GM12891 (cell line): ENCODE measurements around the gene CHPF2.

ENCODE experiments used
- PAX5 ChIP-seq: IDR thresholded peaks from 2 replicates; pipeline ENCODE4 v1.6.1; 2011; ENCODE audit warnings: low read length, moderate library complexity, mild to moderate bottlenecking; ENCODE audit not compliant: insufficient read depth, severe bottlenecking
- POLR2A ChIP-seq: IDR thresholded peaks from 2 replicates; pipeline ENCODE4 v1.6.1; 2011; ENCODE audit warnings: low read depth, low read length, control low read depth
- POLR2AphosphoS5 ChIP-seq: IDR thresholded peaks from 2 replicates; pipeline ENCODE4 v1.6.1; 2011; ENCODE audit warnings: low read depth, low read length, control low read depth
- SPI1 ChIP-seq: IDR thresholded peaks from 2 replicates; pipeline ENCODE4 v1.6.1; 2011; ENCODE audit warnings: low read depth, low read length, control low read depth
- TAF1 ChIP-seq: IDR thresholded peaks from 2 replicates; pipeline ENCODE4 v1.6.1; 2011; ENCODE audit warnings: low read depth, low read length, control low read depth

GRCh38 chr7:151247611-151248345 is 15.5 kb downstream of the CHPF2 start:
- TF ChIP-seq POLR2A (no peak), POLR2AphosphoS5 (no peak), TAF1 (no peak), SPI1 (no peak), PAX5 (no peak)
